ENCODE data around the gene OTOA.
A peak's percentile ranks its signal among the peaks of the same experiment; 100 is the strongest.
"Not testable (repeated sequence)": the region's sequence is repeated elsewhere in the genome, so short reads cannot be mapped to it uniquely, and the experiment has no call there.

The OTOA gene

DNA sequence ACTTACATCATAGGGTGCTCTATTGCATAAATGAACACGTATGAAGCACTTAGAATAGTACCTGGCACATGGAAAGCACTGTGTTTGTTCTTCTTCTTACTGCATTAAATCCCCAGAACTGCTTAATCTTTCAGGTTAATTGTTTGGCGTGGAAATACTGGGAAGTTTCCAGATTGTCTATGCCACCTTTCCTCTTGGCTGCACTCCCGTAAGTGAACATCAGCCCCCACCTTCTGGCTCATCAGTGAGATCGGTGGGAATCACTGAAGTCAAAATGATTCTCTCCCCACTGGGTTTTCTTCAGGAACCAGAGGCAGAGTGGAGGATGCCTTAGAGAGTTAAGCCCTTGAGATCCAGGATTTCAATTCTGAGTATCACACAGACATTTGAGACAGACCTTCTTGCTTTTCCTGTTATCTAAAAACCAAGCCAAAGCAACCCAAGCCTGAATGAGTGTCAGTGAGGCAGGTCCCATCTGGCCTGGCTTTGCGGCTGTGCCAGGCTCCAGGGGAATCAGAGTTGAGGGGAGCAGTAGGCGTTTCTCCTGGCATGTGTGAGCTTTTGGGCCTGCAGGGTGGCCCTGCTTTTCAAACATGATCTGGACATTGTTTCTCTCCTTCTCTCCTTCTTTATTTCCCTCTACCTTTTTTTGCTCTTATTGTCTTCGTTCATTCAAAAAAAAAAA lies 59.1 kb downstream of the OTOA start:
- no peak for DNase-seq (ENCODE audit: low read depth in 2 of 2)

DNA sequence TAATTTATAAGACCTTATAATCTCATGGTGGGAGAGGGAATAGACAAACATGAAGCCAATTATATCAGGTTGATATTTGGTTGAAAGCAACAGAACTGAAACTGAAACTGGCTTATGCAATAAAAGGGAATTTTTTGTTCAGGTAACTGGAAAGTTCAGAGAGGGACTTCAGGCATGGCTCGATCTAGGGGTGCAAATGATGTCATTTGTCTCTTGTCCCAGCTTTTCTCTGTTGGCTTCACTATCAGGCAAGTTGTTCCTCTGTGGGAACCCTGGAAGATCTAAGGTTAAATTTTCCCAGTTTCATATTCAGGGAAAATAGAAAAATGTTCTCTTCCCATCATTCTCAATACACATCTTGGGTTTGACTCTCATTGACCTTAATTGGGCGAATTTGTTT lies 59.8 kb downstream of the OTOA start:
- DNase-seq (ENCODE audit: low read depth in 2 of 2): no peak

DNA sequence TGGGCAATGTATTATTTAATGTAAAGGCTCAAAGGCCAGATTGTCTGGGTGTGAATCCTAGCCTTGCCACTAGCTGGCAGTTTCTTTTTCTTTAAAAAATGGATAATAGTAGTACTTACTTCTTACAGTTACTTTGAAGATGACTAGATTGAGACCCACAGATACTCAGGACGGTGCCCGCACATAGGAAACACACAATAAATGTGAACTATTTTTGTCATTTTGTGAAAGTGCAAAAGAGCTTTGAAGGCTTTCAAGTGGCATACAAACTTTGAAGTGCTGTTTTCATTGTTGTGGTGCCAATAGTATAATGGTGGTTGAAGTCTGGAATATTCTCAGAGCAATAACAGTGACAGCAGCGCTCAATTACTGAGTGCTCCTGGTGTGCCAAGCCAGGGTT lies 63.6 kb downstream of the OTOA start:
- DNase-seq (ENCODE audit: low read depth in 2 of 2): no peak

DNA sequence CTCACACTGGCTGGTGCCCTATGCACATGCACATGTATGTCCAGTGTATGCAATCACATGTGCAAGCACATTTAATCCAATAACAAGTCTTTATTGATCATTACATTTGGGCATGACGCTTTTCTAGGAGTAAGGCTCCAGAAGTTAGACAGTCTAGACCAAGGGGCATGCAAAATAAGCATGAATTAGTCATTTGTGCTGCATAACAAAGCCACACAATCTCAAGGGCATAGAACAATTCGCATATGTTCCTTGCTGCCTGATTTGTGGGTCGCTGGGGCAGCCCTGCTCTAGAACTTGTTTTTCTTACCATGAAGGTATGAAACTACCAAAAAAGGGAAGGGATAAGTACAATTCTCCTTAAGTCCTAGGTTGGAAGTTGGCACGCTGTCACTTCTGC lies 67.5 kb downstream of the OTOA start:
- DNase-seq (ENCODE audit: low read depth in 2 of 2): not testable (repeated sequence)

DNA sequence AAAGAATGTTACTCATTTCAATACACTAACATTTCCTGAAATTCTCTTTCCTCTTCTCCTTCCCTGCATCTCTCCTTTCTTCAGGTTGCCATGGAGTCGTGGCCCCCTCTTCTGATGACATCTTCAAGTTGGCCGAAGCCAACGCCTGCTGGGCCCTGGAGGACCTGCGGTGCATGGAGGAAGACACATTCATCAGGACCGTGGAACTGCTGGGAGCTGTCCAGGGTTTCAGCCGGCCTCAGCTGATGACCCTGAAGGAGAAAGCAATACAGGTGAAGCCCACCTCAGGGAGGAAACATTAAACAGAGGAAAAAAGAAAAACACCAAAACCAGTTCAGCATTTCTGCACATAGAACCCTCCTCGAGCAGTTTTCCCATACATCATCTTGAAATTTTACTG lies 76.9 kb downstream of the OTOA start:
- DNase-seq (ENCODE audit: low read depth in 2 of 2): not testable (repeated sequence)

DNA sequence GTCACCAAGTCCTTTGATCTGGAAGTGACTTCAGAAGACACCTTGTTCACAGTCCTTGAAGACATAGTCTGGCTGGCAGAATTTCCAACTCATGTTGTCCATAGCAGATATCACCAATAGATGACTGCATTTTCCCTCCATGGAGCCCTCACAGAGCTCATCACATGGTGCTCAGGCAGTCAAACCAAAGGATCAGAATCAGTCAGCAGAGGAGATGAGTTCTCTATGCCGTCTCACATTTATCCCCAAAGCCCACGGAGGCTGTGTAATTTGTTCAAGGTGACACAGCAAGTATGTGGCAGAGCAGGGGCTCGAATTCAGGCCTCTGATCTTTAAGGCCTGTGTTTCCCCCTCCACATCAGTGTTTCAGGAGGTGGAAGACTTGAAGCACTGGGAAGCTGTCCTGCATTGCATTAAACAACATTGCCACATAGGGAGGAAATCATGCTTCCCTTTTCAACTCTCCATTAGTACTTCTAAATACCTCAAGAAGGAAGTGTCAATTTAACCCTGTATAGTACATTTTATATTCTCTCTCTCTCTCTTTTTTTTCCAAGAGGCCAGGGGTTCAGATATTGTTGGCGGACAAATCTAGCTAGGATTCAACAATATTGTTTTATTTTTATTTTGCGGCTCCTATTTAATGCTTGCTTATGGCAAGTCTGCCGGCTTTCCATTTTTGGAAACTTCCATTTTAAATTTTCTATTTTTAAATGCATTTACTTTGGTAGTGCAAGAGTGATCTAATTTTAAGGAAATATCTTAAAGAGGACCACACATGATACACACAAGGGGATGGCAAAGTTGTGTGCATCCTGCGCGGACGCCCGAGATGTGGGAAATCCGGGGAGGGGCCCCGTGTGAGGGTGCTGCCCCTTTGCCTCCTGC lies 92.7 kb downstream of the OTOA start:
- not testable (repeated sequence) for DNase-seq (ENCODE audit: low read depth in 2 of 2)

DNA sequence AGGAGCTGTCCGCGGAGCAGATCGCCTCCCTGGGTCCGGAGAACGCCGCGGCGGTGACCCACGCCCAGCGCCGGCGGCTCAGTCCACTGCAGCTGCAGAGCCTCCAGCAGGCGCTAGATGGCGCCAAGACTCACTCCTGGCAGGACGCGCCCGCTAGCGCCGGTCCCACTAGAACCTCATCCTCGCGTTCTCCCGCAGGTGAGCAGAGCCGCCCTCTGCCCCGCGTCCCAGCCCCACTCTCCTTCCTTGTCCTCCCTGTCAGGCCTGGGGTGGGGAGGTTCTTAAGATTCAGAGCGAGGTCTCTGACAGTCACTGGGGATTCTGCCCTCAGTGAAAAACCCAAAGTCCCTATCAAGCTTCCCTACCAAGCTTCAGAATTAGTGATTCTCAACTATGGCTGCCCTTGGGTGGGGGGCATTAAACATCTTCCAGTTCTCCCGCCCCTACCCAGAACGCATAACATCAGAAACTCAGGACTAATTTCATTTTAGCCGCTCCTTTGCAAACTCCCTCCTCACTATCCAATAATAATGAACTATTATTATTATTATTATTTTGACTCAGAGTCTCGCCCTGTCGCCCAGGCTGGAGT lies 93.4 kb downstream of the OTOA start:
- DNase-seq (ENCODE audit: low read depth in 2 of 2): not testable (repeated sequence)

DNA sequence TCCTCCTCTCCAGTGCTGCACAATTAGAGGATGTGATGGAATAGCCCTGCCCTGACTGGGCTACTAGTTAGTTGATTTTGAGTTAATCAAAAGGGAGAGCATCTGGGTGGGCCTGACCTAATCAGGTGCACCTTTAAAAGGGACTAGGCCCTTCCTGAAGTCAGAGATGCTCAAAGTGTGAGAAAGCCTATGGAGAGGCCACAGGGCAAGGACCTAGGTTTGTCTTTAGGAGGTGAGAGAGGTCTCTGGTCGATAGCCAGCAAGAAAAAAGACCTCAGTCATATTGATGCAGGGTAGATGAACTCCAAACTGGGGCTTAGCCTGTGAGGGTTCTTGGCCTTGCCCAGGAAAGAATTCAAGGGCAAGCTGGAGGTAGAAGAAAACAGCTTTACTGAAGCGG lies 104.5 kb downstream of the OTOA start:
- not testable (repeated sequence) for DNase-seq (ENCODE audit: low read depth in 2 of 2)

DNA sequence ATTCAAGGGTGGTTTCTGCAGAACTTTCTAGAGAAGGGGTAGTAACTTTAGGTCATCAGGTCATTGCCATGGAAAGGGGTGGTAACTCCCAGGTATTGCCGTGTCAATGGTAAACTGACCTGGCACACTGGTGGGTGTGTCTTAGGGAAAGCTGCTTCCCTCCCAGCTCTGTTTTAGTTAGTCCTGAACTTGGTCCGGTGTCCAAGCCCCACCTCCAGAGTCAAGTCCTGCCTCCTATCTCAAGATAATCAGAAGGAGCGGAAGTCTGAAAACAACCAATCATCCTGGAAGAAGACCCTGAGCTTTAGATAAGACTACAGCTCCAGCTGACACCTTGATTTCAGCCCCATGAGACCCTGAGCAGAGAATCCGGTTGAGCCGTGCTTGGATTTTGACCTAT lies 105.0 kb downstream of the OTOA start:
- DNase-seq (ENCODE audit: low read depth in 2 of 2): not testable (repeated sequence)

DNA sequence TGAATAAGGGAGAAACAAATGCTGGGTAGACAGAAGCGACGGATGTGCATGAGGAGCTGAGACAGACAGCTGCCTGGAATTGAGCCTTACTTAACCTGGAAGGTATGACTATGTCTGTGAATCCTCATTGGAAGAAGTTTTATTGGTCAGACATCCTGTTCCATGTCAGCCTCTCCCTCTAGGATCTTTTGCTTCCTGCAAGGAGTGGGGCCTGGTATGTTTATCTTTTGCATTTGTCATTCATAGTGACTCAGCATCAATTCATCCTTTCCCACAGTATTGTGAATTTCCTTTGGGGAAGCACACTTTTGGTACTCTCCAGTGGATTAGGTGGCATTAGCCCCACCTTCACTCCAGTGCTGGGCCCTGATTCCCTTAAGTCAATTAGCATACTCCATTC lies 105.5 kb downstream of the OTOA start:
- DNase-seq (ENCODE audit: low read depth in 2 of 2): peak; percentile 5 to 15

DNA sequence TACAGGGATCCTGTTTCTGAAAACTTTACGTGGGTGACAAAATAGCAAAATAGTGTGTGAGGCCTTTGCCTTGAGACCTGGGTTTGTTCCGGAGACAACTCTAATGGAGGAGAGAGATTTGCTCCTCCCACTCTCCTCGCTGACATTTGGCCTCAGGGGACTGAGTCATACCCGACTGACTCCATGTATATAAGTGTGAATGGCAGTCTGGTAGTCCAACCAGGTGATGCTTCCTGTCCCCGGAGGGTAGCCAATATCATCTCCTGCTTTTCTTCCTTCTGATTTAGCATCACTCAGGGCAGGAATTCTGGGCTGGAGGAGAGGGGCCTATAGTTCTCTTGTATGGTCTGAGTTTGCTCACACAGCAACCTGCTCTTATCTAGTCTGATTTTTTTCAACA lies 106.8 kb downstream of the OTOA start:
- not testable (repeated sequence) for DNase-seq (ENCODE audit: low read depth in 2 of 2)

DNA sequence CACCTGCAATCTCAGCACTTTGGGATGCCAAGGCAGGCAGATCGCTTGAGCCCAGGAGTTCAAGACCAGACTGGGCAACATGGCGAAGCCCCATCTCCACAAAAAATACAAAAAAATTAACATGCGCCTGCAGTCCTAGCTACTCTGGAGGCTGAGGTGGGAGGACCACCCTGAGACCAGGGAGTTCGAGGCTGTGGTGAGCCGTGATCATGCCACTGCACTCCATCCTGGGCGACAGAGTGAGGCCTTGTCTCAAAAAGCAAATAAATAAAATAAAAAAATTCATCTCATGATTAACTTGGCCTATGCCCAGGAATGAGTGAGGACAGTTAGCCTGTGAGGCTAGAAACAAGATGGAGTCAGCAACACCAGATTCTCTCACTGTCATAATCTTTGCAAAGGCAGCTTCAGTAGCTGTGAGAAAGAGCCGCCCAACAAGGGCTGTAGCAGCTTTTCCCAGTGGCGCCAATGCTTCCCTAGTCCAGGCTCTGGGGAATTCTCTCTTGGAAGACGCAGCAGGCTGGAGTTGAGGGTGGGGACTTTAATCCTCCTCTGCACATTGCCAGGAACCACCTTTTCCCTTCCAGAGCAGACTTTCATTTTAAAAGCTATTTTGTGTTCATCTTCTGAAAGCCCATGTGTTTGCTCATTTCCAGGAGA lies 108.9 kb downstream of the OTOA start:
- not testable (repeated sequence) for DNase-seq (ENCODE audit: low read depth in 2 of 2)

DNA sequence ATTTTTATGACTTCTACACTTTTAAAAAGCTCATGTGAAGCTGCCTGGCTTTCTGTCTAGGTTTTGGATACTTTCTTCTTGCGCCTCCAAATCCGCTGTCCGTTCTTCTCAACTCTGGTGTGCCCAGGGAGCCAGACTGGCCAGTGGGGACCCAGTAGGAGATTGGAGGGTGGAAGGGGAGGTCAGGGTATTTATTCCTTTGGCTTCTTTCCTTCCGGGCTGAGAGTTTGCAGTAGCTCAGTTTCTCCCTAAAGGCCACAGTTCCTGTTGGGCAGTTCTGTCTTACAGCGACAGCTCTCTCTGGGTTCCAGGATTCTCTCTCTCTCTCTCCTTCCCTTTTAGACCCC lies 109.4 kb downstream of the OTOA start:
- not testable (repeated sequence) for DNase-seq (ENCODE audit: low read depth in 2 of 2)

DNA sequence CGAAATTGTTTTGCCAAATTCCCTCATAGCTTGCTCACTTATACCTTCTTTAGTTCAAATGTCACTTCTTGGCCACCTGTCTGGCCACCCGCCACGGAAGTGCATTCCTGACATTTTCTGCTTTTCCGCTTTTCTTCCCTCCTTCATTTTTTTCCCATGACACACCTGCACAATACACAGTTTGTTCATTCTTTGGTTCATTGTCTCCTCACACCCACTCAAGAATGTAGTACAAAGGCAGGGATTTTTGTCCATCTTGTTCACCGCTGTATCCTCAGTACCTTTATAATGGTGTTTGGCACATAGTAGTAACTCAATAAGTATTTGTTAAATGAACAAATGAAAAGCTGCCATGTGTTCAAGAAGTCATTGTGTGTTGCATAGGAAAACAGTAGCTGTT lies 116.8 kb downstream of the OTOA start:
- not testable (repeated sequence) for DNase-seq (ENCODE audit: low read depth in 2 of 2)

DNA sequence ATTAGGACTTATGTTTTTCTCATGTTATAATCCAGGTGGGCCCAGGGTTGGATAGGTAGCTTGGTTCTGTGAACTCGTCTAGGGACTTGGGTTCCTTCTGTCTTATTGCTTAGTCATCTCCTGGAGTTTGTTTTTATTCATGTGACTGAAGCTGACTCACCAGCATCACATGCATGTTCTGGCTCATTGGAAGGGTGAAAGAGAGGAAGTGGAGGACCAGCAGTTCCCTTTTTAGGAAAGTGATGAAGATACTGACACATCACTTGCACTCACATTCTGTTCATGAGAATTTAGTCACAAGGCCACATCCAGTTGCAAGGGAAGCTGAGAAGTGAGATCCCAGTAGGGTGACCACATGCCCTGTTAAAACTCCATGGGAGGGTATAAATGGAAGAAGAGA lies 126.7 kb downstream of the OTOA start:
- DNase-seq (ENCODE audit: low read depth in 2 of 2): not testable (repeated sequence)

DNA sequence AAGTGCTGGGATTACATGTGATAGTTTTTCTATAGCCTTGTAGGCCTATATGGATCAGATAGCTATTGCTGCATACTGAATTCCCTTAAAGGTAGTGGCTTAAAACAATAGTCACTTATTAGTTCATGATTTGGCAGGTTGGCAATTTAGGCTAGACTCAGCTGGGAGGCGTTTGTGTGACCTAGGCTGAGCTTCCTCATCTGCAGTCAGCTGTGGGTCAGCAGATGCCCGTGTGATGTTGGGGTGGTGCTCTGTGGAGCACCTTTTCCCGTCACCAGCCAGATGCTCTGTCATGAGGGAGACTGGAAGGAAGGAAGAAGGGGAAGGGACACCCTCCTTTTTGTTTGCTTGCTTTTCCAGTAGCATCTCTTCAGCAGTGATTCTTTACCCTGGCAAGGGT lies 129.5 kb downstream of the OTOA start:
- not testable (repeated sequence) for DNase-seq (ENCODE audit: low read depth in 2 of 2)

DNA sequence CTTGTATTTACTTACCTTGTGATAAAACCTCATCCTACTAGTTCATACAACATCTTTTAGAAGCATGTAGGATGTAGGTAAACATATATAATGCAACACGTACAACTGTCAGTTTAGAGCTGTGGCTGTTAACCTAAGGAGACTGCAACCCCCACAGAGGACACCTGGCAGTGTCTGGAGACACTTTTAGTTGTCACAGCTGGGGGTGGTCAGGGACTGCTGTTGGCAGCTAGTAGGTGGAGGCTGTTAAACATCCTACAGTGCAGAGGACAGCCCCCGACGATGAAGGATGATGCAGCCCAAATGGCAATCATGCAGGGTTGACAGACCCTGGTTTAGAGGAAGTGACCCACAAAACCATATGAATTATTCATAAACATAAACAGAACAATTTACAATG lies 134.8 kb downstream of the OTOA start:
- not testable (repeated sequence) for DNase-seq (ENCODE audit: low read depth in 2 of 2)

DNA sequence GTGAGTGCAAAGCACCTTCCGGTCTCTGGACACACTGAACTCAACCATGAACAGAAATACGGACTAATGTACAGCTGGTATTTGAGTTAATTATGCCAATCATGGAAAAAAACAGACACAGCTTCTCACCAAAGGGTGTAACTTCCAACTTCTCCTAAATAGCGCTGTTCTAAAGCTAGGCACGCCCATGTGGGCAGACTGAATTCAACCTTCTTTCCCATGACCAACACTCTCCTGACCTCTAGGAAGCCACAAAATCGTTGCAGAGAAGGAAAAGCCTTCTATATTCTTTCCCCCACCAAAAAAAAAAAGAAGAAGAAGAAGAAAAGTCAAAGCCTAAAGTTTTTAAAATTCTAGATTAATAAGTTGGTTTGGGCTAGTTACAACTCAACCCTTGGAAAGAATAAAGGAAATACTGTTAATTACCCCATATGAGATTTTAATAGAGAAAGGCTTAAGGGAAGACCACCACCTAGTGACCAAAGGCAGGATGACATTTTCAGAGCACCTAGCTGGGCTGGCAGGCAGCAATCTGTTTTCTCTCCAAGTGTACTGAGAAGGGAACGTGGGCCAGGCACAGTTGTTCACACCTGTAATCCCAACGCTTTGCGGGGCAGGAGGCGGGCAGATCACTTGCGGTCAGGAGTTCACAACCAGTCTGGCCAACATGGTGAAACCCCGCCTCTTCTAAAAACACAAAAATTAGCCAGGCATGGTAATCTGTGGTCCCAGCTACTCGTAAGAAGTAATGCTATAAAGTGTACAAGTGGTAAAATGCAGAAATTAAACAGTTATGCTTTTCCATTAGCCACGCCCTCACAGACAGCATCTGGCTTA lies 138.0 kb downstream of the OTOA start:
- not testable (repeated sequence) for DNase-seq (ENCODE audit: low read depth in 2 of 2)

DNA sequence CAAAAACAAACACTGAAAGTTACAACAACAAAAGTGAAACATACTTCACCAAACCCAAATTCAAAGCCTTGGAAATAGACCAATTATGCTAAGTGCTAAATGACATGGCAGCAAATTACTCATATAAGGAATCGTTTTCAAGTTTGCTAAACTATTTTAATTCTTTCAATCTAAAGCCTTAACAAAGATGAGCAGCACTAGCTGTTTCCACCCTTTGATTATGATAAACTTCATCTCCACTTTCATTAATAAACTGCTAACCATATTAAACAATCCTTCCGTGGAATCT lies 138.6 kb downstream of the OTOA start:
- DNase-seq (ENCODE audit: low read depth in 2 of 2): not testable (repeated sequence)
